WTC11 (cell line): ENCODE results near the gene LEMD3. TPM values are rescaled to one million over a fixed set of nuclear protein-coding genes. Genes with fewer than 3 reads are reported as not detected.

Experiments
- ATAC-seq: fragments of 200-7000 bp; cut with Tn5 transposase; 2 replicates; pipeline ENCODE4 v1.10.0; 2021; ENCODE audit warnings: mild to moderate bottlenecking, moderate library complexity
- CTCF ChIA-PET: fragments of 300-600 bp; sonication (Branson Sonifier 250); formaldehyde crosslinking; loops from one replicate; lab custom pipeline; 2021; ENCODE audit warnings: antibody characterized with exemption; lab: Charles Lee
- POLR2A ChIA-PET: fragments of 350-600 bp; sonication (Branson Sonifier 250); formaldehyde crosslinking; loops from one replicate; lab custom pipeline; 2021; ENCODE audit warnings: antibody characterized with exemption; lab: Charles Lee
- DNase-seq: peaks from one replicate; pipeline ENCODE4 v3.0.0; 2021; ENCODE audit warnings: low spot score
- H3K27ac Mint-ChIP-seq: 2 replicates; pipeline ENCODE4 v1.8.0; 2021; ENCODE audit warnings: mixed read lengths
- H3K27me3 Mint-ChIP-seq: 2 replicates; pipeline ENCODE4 v1.8.0; 2021; ENCODE audit warnings: low read depth, mild to moderate bottlenecking, moderate library complexity, mixed read lengths
- H3K36me3 Mint-ChIP-seq: 2 replicates; pipeline ENCODE4 v1.8.0; 2021; ENCODE audit warnings: mixed read lengths
- H3K4me1 Mint-ChIP-seq: 2 replicates; pipeline ENCODE4 v1.8.0; 2022; ENCODE audit warnings: mixed read lengths
- H3K4me3 Mint-ChIP-seq: 2 replicates; pipeline ENCODE4 v1.8.0; 2021; ENCODE audit warnings: mild to moderate bottlenecking, moderate library complexity, mixed read lengths
- H3K9me3 Mint-ChIP-seq: 2 replicates; pipeline ENCODE4 v1.8.0; 2021; ENCODE audit warnings: mixed read lengths
- AR ChIP-seq: fragments of 250-450 bp; sonication (Bioruptor Pico); IDR thresholded peaks from 2 replicates; pipeline ENCODE4 v1.9.0; 2021; ENCODE audit warnings: mild to moderate bottlenecking
- ATF1 ChIP-seq: sonication (generic); formaldehyde crosslinking; IDR thresholded peaks from 2 replicates; pipeline ENCODE4 v1.8.1; 2023; ENCODE audit warnings: mild to moderate bottlenecking, moderate library complexity, missing genetic modification reagents
- CBFB ChIP-seq: sonication (generic); formaldehyde crosslinking; IDR thresholded peaks from 2 replicates; pipeline ENCODE4 v1.8.1; 2022; ENCODE audit warnings: mild to moderate bottlenecking, low read depth, missing genetic modification reagents
- CDX4 ChIP-seq: fragments of 250-450 bp; sonication (Bioruptor Pico); IDR thresholded peaks from 2 replicates; pipeline ENCODE4 v1.9.0; 2021; ENCODE audit warnings: moderate library complexity, mild to moderate bottlenecking, inconsistent platforms, borderline replicate concordance
- ETV6 ChIP-seq: sonication (generic); formaldehyde crosslinking; IDR thresholded peaks from 2 replicates; pipeline ENCODE4 v1.8.1; 2022; ENCODE audit warnings: mild to moderate bottlenecking, missing genetic modification reagents
- HMGXB4 ChIP-seq: sonication (generic); formaldehyde crosslinking; IDR thresholded peaks from 2 replicates; pipeline ENCODE4 v1.8.1; 2023; ENCODE audit warnings: mild to moderate bottlenecking, moderate library complexity, missing genetic modification reagents
- NFE2L1 ChIP-seq: sonication (generic); formaldehyde crosslinking; IDR thresholded peaks from 2 replicates; pipeline ENCODE4 v1.8.1; 2023; ENCODE audit warnings: missing genetic modification reagents
- NR2C2 ChIP-seq: sonication (generic); formaldehyde crosslinking; IDR thresholded peaks from 2 replicates; pipeline ENCODE4 v1.8.0; 2022; ENCODE audit warnings: mild to moderate bottlenecking, missing genetic modification reagents
- PRDM15 ChIP-seq: sonication (generic); formaldehyde crosslinking; IDR thresholded peaks from 2 replicates; pipeline ENCODE4 v1.8.0; 2022; ENCODE audit warnings: missing genetic modification reagents
- PRRX2 ChIP-seq: fragments of 250-450 bp; sonication (Bioruptor Pico); IDR thresholded peaks from 2 replicates; pipeline ENCODE4 v1.8.0; 2021; ENCODE audit warnings: mild to moderate bottlenecking
- RORB ChIP-seq: fragments of 250-450 bp; sonication (Bioruptor Pico); IDR thresholded peaks from 2 replicates; pipeline ENCODE4 v1.9.0; 2021; ENCODE audit warnings: mild to moderate bottlenecking
- ZNF281 ChIP-seq: sonication (generic); formaldehyde crosslinking; IDR thresholded peaks from 2 replicates; pipeline ENCODE4 v1.8.0; 2023; ENCODE audit warnings: mild to moderate bottlenecking, missing genetic modification reagents
- ZNF317 ChIP-seq: sonication (generic); formaldehyde crosslinking; IDR thresholded peaks from 2 replicates; pipeline ENCODE4 v1.8.1; 2023; ENCODE audit warnings: low read depth, mild to moderate bottlenecking, moderate library complexity, missing genetic modification reagents, borderline replicate concordance
- ZNF425 ChIP-seq: fragments of 250-450 bp; sonication (Bioruptor Pico); conservative IDR thresholded peaks from 2 replicates; pipeline ENCODE4 v1.9.0; 2021; ENCODE audit warnings: mild to moderate bottlenecking
- total RNA-seq: library from RNA; stranded (reverse); gene quantifications from 3 replicates; pipeline ENCODE4 v1.2.3, GENCODE V29; 2021

The LEMD3 gene
- total RNA-seq, 1 experiment from 2014 or later, result 31.3 TPM

GRCh38 chr12:65292241-65292640 is 122.9 kb downstream of the LEMD3 start (continued):
- no peak for TF ChIP-seq ATF1 (CRISPR knock-in tag)

GRCh38 chr12:65293735-65294134 is 124.4 kb downstream of the LEMD3 start:
- Mint-ChIP-seq H3K4me3 (no peak overlapping the region), H3K27ac (no peak overlapping the region), H3K4me1 (no peaks in the 10 kb centered on the region), H3K27me3 (no peaks in the 10 kb centered on the region), H3K36me3 (no peaks in the 10 kb centered on the region), H3K9me3 (peaks cover 8% of the 10 kb centered on the region)
- no peak for DNase-seq
- no peak for TF ChIP-seq PRRX2 (CRISPR knock-in tag)
- TF ChIP-seq CDX4 (CRISPR knock-in tag), result no peak
- TF ChIP-seq ZNF317 (CRISPR knock-in tag), result no peak
- no peak for TF ChIP-seq AR
- no peak for TF ChIP-seq NR2C2 (CRISPR knock-in tag)
- TF ChIP-seq ZNF281 (CRISPR knock-in tag), result no peak
- no peak for TF ChIP-seq PRDM15
- no peak for TF ChIP-seq ZNF425 (CRISPR knock-in tag)
- TF ChIP-seq NFE2L1 (CRISPR knock-in tag), result no peak
- no peak for TF ChIP-seq CBFB
- no peak for TF ChIP-seq RORB
- no peak for TF ChIP-seq ETV6 (CRISPR knock-in tag)
- TF ChIP-seq HMGXB4, result no peak
- CTCF ChIA-PET, result no interaction called here
- ATAC-seq, result no peak
- POLR2A ChIA-PET, result no interaction called here
